ENCODE data around the gene TMC2.

TMC2 gene

GRCh38 chr20:2612073-2612472 is 75.7 kb downstream of the TMC2 start:
- Histone ChIP-seq H3K36me3 (ENCODE audit: control insufficient read depth, insufficient read depth, low read length) (no peaks in the 10 kb centered on the region), H2BK15ac (replicated peaks; ENCODE audit: low read depth) (no peak overlapping the region), H3K79me1 (ENCODE audit: low read length) (no peaks in the 10 kb centered on the region), H4K5ac (ENCODE audit: low read length) (no peak overlapping the region), H3K4ac (ENCODE audit: low read depth, low read length) (no peak overlapping the region), H3K23ac (ENCODE audit: low read length) (no peak overlapping the region), H2BK120ac (ENCODE audit: low read depth, low read length) (no peak overlapping the region), H3K27me3 (ENCODE audit: insufficient read depth, low read length, poor library complexity) (no peaks in the 10 kb centered on the region), H3K18ac (ENCODE audit: low read length) (no peak overlapping the region), H3K9ac (ENCODE audit: low read length) (no peak overlapping the region), H3K4me3 (ENCODE audit: low read length) (no peak overlapping the region), H3K4me1 (ENCODE audit: control insufficient read depth, low read depth, low read length) (no peaks in the 10 kb centered on the region), H4K8ac (ENCODE audit: low read depth, low read length) (no peak overlapping the region), H2AK5ac (ENCODE audit: low read length) (no peak overlapping the region), H3K27ac (ENCODE audit: low read depth, low read length) (no peak overlapping the region), H3K79me2 (ENCODE audit: control insufficient read depth, insufficient read depth, low read length) (no peaks in the 10 kb centered on the region), H3K4me2 (ENCODE audit: low read length) (no peak overlapping the region), H3K56ac (ENCODE audit: low read length) (no peak overlapping the region), H2BK5ac (ENCODE audit: low read length) (no peak overlapping the region)
- WGBS (ENCODE audit: extremely low coverage, insufficient coverage, low lambda C conversion rate) = no CpG with 5 or more reads among the region's 3 CpGs
- no peak for DNase-seq

GRCh38 chr20:2616634-2617033 is 80.3 kb downstream of the TMC2 start:
- Histone ChIP-seq H3K9ac (ENCODE audit: low read length) (no peak overlapping the region), H2BK120ac (ENCODE audit: low read depth, low read length) (no peak overlapping the region), H4K8ac (ENCODE audit: low read depth, low read length) (no peak overlapping the region), H3K23ac (ENCODE audit: low read length) (no peak overlapping the region), H4K5ac (ENCODE audit: low read length) (no peak overlapping the region), H2AK5ac (ENCODE audit: low read length) (no peak overlapping the region), H3K27me3 (ENCODE audit: insufficient read depth, low read length, poor library complexity) (peaks cover 2% of the 10 kb centered on the region), H3K4ac (ENCODE audit: low read depth, low read length) (no peak overlapping the region), H3K4me3 (ENCODE audit: low read length) (no peak overlapping the region), H3K18ac (ENCODE audit: low read length) (no peak overlapping the region), H3K56ac (ENCODE audit: low read length) (no peak overlapping the region), H3K36me3 (ENCODE audit: control insufficient read depth, insufficient read depth, low read length) (no peaks in the 10 kb centered on the region), H2BK5ac (ENCODE audit: low read length) (no peak overlapping the region), H3K79me2 (ENCODE audit: control insufficient read depth, insufficient read depth, low read length) (no peaks in the 10 kb centered on the region), H3K4me1 (ENCODE audit: control insufficient read depth, low read depth, low read length) (no peaks in the 10 kb centered on the region), H3K27ac (ENCODE audit: low read depth, low read length) (no peak overlapping the region), H3K79me1 (ENCODE audit: low read length) (no peaks in the 10 kb centered on the region), H2BK15ac (replicated peaks; ENCODE audit: low read depth) (no peak overlapping the region), H3K4me2 (ENCODE audit: low read length) (no peak overlapping the region)
- no CpG with 5 or more reads among the region's 9 CpGs for WGBS (ENCODE audit: extremely low coverage, insufficient coverage, low lambda C conversion rate)
- DNase-seq = no peak

GRCh38 chr20:2617099-2617714 is 80.8 kb downstream of the TMC2 start:
- no peaks in the 10 kb centered on the region for H3K79me2 ChIP-seq (ENCODE audit: control insufficient read depth, insufficient read depth, low read length)
- no peaks in the 10 kb centered on the region for H3K79me1 ChIP-seq (ENCODE audit: low read length)
- no CpG with 5 or more reads among the region's 16 CpGs for WGBS (ENCODE audit: extremely low coverage, insufficient coverage, low lambda C conversion rate)
- no peak overlapping the region for H3K56ac ChIP-seq (ENCODE audit: low read length)
- no peak overlapping the region for H3K23ac ChIP-seq (ENCODE audit: low read length)
- no peak overlapping the region for H2BK120ac ChIP-seq (ENCODE audit: low read depth, low read length)
- H4K8ac ChIP-seq (ENCODE audit: low read depth, low read length) = no peak overlapping the region
- H2BK15ac ChIP-seq (replicated peaks; ENCODE audit: low read depth) = no peak overlapping the region
- H4K5ac ChIP-seq (ENCODE audit: low read length) = no peak overlapping the region
- no peak overlapping the region for H2BK5ac ChIP-seq (ENCODE audit: low read length)
- no peak overlapping the region for H3K4ac ChIP-seq (ENCODE audit: low read depth, low read length)
- no peak overlapping the region for H3K4me3 ChIP-seq (ENCODE audit: low read length)
- H3K36me3 ChIP-seq (ENCODE audit: control insufficient read depth, insufficient read depth, low read length) = no peaks in the 10 kb centered on the region
- H3K4me1 ChIP-seq (ENCODE audit: control insufficient read depth, low read depth, low read length) = no peaks in the 10 kb centered on the region
- DNase-seq = no peak
- no peak overlapping the region for H3K27ac ChIP-seq (ENCODE audit: low read depth, low read length)
- no peak overlapping the region for H2AK5ac ChIP-seq (ENCODE audit: low read length)
- no peak overlapping the region for H3K18ac ChIP-seq (ENCODE audit: low read length)
- peaks cover 2% of the 10 kb centered on the region for H3K27me3 ChIP-seq (ENCODE audit: insufficient read depth, low read length, poor library complexity)
- H3K9ac ChIP-seq (ENCODE audit: low read length) = no peak overlapping the region
- no peak overlapping the region for H3K4me2 ChIP-seq (ENCODE audit: low read length)

- WGBS (ENCODE audit: extremely low coverage, insufficient coverage, low lambda C conversion rate) = no CpG with 5 or more reads among the region's 6 CpGs
- no peak overlapping the region for H3K23ac ChIP-seq (ENCODE audit: low read length)
- DNase-seq = no peak
Observed at GRCh38 chr20:2618815-2619214, 82.4 kb downstream of the TMC2 start.

GRCh38 chr20:2619337-2619736 is 83.0 kb downstream of the TMC2 start:
- no peak overlapping the region for H2BK120ac ChIP-seq (ENCODE audit: low read depth, low read length)
- H2BK5ac ChIP-seq (ENCODE audit: low read length) = no peak overlapping the region
- H4K8ac ChIP-seq (ENCODE audit: low read depth, low read length) = no peak overlapping the region
- H3K56ac ChIP-seq (ENCODE audit: low read length) = no peak overlapping the region
- no peak overlapping the region for H3K4ac ChIP-seq (ENCODE audit: low read depth, low read length)
- no peak overlapping the region for H3K27ac ChIP-seq (ENCODE audit: low read depth, low read length)
- no peaks in the 10 kb centered on the region for H3K79me2 ChIP-seq (ENCODE audit: control insufficient read depth, insufficient read depth, low read length)
- no peak overlapping the region for H4K5ac ChIP-seq (ENCODE audit: low read length)
- no peak overlapping the region for H3K23ac ChIP-seq (ENCODE audit: low read length)
- no peak overlapping the region for H3K4me2 ChIP-seq (ENCODE audit: low read length)
- no peaks in the 10 kb centered on the region for H3K79me1 ChIP-seq (ENCODE audit: low read length)
- H3K18ac ChIP-seq (ENCODE audit: low read length) = no peak overlapping the region
- peaks cover 2% of the 10 kb centered on the region for H3K27me3 ChIP-seq (ENCODE audit: insufficient read depth, low read length, poor library complexity)
- H3K4me1 ChIP-seq (ENCODE audit: control insufficient read depth, low read depth, low read length) = no peaks in the 10 kb centered on the region
- H3K36me3 ChIP-seq (ENCODE audit: control insufficient read depth, insufficient read depth, low read length) = no peaks in the 10 kb centered on the region
- no peak overlapping the region for H3K9ac ChIP-seq (ENCODE audit: low read length)
- WGBS (ENCODE audit: extremely low coverage, insufficient coverage, low lambda C conversion rate) = no CpG with 5 or more reads among the region's 2 CpGs
- no peak overlapping the region for H2BK15ac ChIP-seq (replicated peaks; ENCODE audit: low read depth)
- no peak for DNase-seq
- H3K4me3 ChIP-seq (ENCODE audit: low read length) = no peak overlapping the region
- H2AK5ac ChIP-seq (ENCODE audit: low read length) = no peak overlapping the region

More at GRCh38 chr20:2618815-2619214, 82.4 kb downstream of the TMC2 start:
- H3K36me3 ChIP-seq (ENCODE audit: control insufficient read depth, insufficient read depth, low read length) = no peaks in the 10 kb centered on the region
- no peak overlapping the region for H3K56ac ChIP-seq (ENCODE audit: low read length)
- H3K18ac ChIP-seq (ENCODE audit: low read length) = no peak overlapping the region
- H3K27ac ChIP-seq (ENCODE audit: low read depth, low read length) = no peak overlapping the region
- no peak overlapping the region for H2AK5ac ChIP-seq (ENCODE audit: low read length)
- H2BK5ac ChIP-seq (ENCODE audit: low read length) = no peak overlapping the region
- no peak overlapping the region for H3K9ac ChIP-seq (ENCODE audit: low read length)
- H3K4me2 ChIP-seq (ENCODE audit: low read length) = no peak overlapping the region
- no peaks in the 10 kb centered on the region for H3K79me2 ChIP-seq (ENCODE audit: control insufficient read depth, insufficient read depth, low read length)
- H3K79me1 ChIP-seq (ENCODE audit: low read length) = no peaks in the 10 kb centered on the region
- no peak overlapping the region for H4K8ac ChIP-seq (ENCODE audit: low read depth, low read length)
- H3K4ac ChIP-seq (ENCODE audit: low read depth, low read length) = no peak overlapping the region
- H3K27me3 ChIP-seq (ENCODE audit: insufficient read depth, low read length, poor library complexity) = peaks cover 2% of the 10 kb centered on the region
- no peak overlapping the region for H2BK15ac ChIP-seq (replicated peaks; ENCODE audit: low read depth)
- H2BK120ac ChIP-seq (ENCODE audit: low read depth, low read length) = no peak overlapping the region
- H3K4me3 ChIP-seq (ENCODE audit: low read length) = no peak overlapping the region
- no peak overlapping the region for H4K5ac ChIP-seq (ENCODE audit: low read length)
- no peaks in the 10 kb centered on the region for H3K4me1 ChIP-seq (ENCODE audit: control insufficient read depth, low read depth, low read length)

- H3K4me3 ChIP-seq (ENCODE audit: low read length) = no peak overlapping the region
- H2BK5ac ChIP-seq (ENCODE audit: low read length) = no peak overlapping the region
- no peak overlapping the region for H2BK120ac ChIP-seq (ENCODE audit: low read depth, low read length)
- H3K4me1 ChIP-seq (ENCODE audit: control insufficient read depth, low read depth, low read length) = no peaks in the 10 kb centered on the region
- H3K79me2 ChIP-seq (ENCODE audit: control insufficient read depth, insufficient read depth, low read length) = no peaks in the 10 kb centered on the region
- H3K36me3 ChIP-seq (ENCODE audit: control insufficient read depth, insufficient read depth, low read length) = no peaks in the 10 kb centered on the region
- no peak overlapping the region for H4K8ac ChIP-seq (ENCODE audit: low read depth, low read length)
- no peak overlapping the region for H3K56ac ChIP-seq (ENCODE audit: low read length)
- DNase-seq = no peak
- peaks cover 2% of the 10 kb centered on the region for H3K27me3 ChIP-seq (ENCODE audit: insufficient read depth, low read length, poor library complexity)
- WGBS (ENCODE audit: extremely low coverage, insufficient coverage, low lambda C conversion rate) = no CpG with 5 or more reads among the region's 3 CpGs
- no peak overlapping the region for H3K4me2 ChIP-seq (ENCODE audit: low read length)
- H3K23ac ChIP-seq (ENCODE audit: low read length) = no peak overlapping the region
- no peak overlapping the region for H3K4ac ChIP-seq (ENCODE audit: low read depth, low read length)
- H3K9ac ChIP-seq (ENCODE audit: low read length) = no peak overlapping the region
- no peak overlapping the region for H3K27ac ChIP-seq (ENCODE audit: low read depth, low read length)
- no peak overlapping the region for H3K18ac ChIP-seq (ENCODE audit: low read length)
- no peaks in the 10 kb centered on the region for H3K79me1 ChIP-seq (ENCODE audit: low read length)
- H2BK15ac ChIP-seq (replicated peaks; ENCODE audit: low read depth) = no peak overlapping the region
- H2AK5ac ChIP-seq (ENCODE audit: low read length) = no peak overlapping the region
- H4K5ac ChIP-seq (ENCODE audit: low read length) = no peak overlapping the region
Observed at GRCh38 chr20:2619961-2620595, 83.7 kb downstream of the TMC2 start.

Data from mesendoderm (in vitro differentiated cells).